Measurements from ENCODE around the gene CDRT4. TPM values are rescaled to one million over a fixed set of nuclear protein-coding genes. Genes with fewer than 3 reads are reported as not detected.

CDRT4 gene
- total RNA-seq, 1 donor from 2014 or later: 0.64 TPM

- no peak for DNase-seq (ENCODE audit: low read depth in 2 of 2)
Measured at GRCh38 chr17:15492791-15493692, 25.6 kb upstream of the CDRT4 start.

GRCh38 chr17:15492186-15492585 is 24.8 kb upstream of the CDRT4 start:
- DNase-seq (ENCODE audit: low read depth in 2 of 2): no peak

GRCh38 chr17:15490634-15491261 is 23.3 kb upstream of the CDRT4 start:
- DNase-seq (ENCODE audit: low read depth in 2 of 2): peak; percentile 98

- no peak for DNase-seq (ENCODE audit: low read depth in 2 of 2)
Measured at GRCh38 chr17:15488557-15488956, 21.1 kb upstream of the CDRT4 start.

GRCh38 chr17:15485045-15485444 is 17.6 kb upstream of the CDRT4 start:
- DNase-seq (ENCODE audit: low read depth in 2 of 2): no peak

- no peak for DNase-seq (ENCODE audit: low read depth in 2 of 2)
Measured at GRCh38 chr17:15483431-15483830, 16.0 kb upstream of the CDRT4 start.

- no peak for DNase-seq (ENCODE audit: low read depth in 2 of 2)
Measured at GRCh38 chr17:15482476-15482875, 15.1 kb upstream of the CDRT4 start.

- no peak for DNase-seq (ENCODE audit: low read depth in 2 of 2)
Measured at GRCh38 chr17:15481481-15481880, 14.1 kb upstream of the CDRT4 start.

- DNase-seq (ENCODE audit: low read depth in 2 of 2): no peak
Measured at GRCh38 chr17:15480204-15480603, 12.8 kb upstream of the CDRT4 start.

GRCh38 chr17:15479703-15480102 is 12.3 kb upstream of the CDRT4 start:
- DNase-seq (ENCODE audit: low read depth in 2 of 2): peak in 1 of 2 donors; percentile 85

- DNase-seq (ENCODE audit: low read depth in 2 of 2): no peak
Measured at GRCh38 chr17:15478845-15479244, 11.4 kb upstream of the CDRT4 start.

- DNase-seq (ENCODE audit: low read depth in 2 of 2): no peak
Measured at GRCh38 chr17:15475631-15476354, 8.4 kb upstream of the CDRT4 start.

GRCh38 chr17:15472891-15473290 is 5.5 kb upstream of the CDRT4 start:
- DNase-seq (ENCODE audit: low read depth in 2 of 2): no peak

- no peak for DNase-seq (ENCODE audit: low read depth in 2 of 2)
Measured at GRCh38 chr17:15470536-15470935, 3.1 kb upstream of the CDRT4 start.

- peak; percentile 93 to 98 for DNase-seq (ENCODE audit: low read depth in 2 of 2)
Measured at GRCh38 chr17:15469260-15469659, 1.8 kb upstream of the CDRT4 start.

- no peak for DNase-seq (ENCODE audit: low read depth in 2 of 2)
Measured at GRCh38 chr17:15468126-15468525, 705 bp upstream of the CDRT4 start.

- no peak for DNase-seq (ENCODE audit: low read depth in 2 of 2)
Measured at GRCh38 chr17:15466131-15466530, 1.3 kb downstream of the CDRT4 start.

GRCh38 chr17:15465045-15465701 is 2.2 kb downstream of the CDRT4 start:
- no peak for DNase-seq (ENCODE audit: low read depth in 2 of 2)

- peak in 1 of 2 donors; percentile 35 for DNase-seq (ENCODE audit: low read depth in 2 of 2)
Measured at GRCh38 chr17:15464231-15464985, 3.0 kb downstream of the CDRT4 start.

GRCh38 chr17:15462976-15463772 is 4.2 kb downstream of the CDRT4 start:
- peak; percentile 60 to 70 for DNase-seq (ENCODE audit: low read depth in 2 of 2)
